Glutamatergic neuron (in vitro differentiated cells): ENCODE measurements around the gene HOXC13. TPM values are rescaled to one million over a fixed set of nuclear protein-coding genes. Genes with fewer than 3 reads are reported as not detected.

Experiments
- DNase-seq: peaks from one replicate; pipeline ENCODE4 v3.0.0; 2022
- H3K27ac Mint-ChIP-seq: one replicate; pipeline ENCODE4 v1.8.0; 2020; ENCODE audit warnings: mild to moderate bottlenecking, mixed read lengths, inconsistent platforms; ENCODE audit not compliant: unreplicated experiment
- H3K27me3 Mint-ChIP-seq: one replicate; pipeline ENCODE4 v1.8.0; 2020; ENCODE audit warnings: mild to moderate bottlenecking, moderate library complexity, mixed read lengths, inconsistent platforms; ENCODE audit not compliant: unreplicated experiment
- H3K36me3 Mint-ChIP-seq: one replicate; pipeline ENCODE4 v1.8.0; 2020; ENCODE audit warnings: mild to moderate bottlenecking, mixed read lengths, inconsistent platforms; ENCODE audit not compliant: unreplicated experiment
- H3K4me1 Mint-ChIP-seq: one replicate; pipeline ENCODE4 v1.8.0; 2020; ENCODE audit warnings: mild to moderate bottlenecking, low read depth, mixed read lengths, inconsistent platforms; ENCODE audit not compliant: unreplicated experiment
- H3K4me3 Mint-ChIP-seq: one replicate; pipeline ENCODE4 v1.8.0; 2020; ENCODE audit warnings: mild to moderate bottlenecking, mixed read lengths, inconsistent platforms; ENCODE audit not compliant: unreplicated experiment
- H3K9me3 Mint-ChIP-seq: one replicate; pipeline ENCODE4 v1.8.0; 2020; ENCODE audit warnings: mild to moderate bottlenecking, moderate library complexity, mixed read lengths, inconsistent platforms; ENCODE audit not compliant: unreplicated experiment
- total RNA-seq: library from RNA; stranded (reverse); fragmentation: NEBNext Ultra II Directional; extraction: Animal tissue kit (Norgen Biotek cat#: 25700); gene quantifications from one replicate; pipeline ENCODE4 v1.2.1, GENCODE V29; 2021; ENCODE audit not compliant: unreplicated experiment
- TF ChIP-seq, protein P1 (sequence below): fragments of 200-600 bp; sonication (generic); IDR thresholded peaks from one replicate; pipeline ENCODE4 v1.5.0; 2021; ENCODE audit not compliant: partially characterized antibody, unreplicated experiment

HOXC13 gene
- total RNA-seq, 1 donor from 2014 or later, result not detected

DNA sequence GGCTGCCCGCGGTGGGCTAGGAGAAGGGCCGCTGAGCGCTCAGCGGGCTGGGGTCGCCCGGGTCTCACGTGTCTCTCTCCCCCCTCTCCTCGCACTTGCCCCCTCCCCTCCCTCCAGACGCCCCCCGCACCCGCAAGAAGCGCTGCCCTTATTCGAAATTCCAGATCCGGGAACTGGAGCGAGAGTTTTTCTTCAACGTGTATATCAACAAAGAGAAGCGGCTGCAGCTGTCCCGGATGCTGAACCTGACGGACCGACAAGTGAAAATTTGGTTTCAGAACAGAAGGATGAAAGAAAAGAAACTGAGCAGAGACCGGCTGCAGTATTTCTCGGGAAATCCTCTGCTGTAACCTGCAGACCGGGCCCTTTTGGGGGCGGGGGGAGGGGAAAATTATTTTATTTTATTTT lies 36.4 kb downstream of the HOXC13 start:
- Mint-ChIP-seq H3K4me1 (no peaks in the 10 kb centered on the region), H3K9me3 (peaks cover 5% of the 10 kb centered on the region), H3K4me3 (no peak overlapping the region), H3K27me3 (peaks cover 57% of the 10 kb centered on the region), H3K27ac (no peak overlapping the region), H3K36me3 (no peaks in the 10 kb centered on the region)
- TF ChIP-seq, protein P1, sequence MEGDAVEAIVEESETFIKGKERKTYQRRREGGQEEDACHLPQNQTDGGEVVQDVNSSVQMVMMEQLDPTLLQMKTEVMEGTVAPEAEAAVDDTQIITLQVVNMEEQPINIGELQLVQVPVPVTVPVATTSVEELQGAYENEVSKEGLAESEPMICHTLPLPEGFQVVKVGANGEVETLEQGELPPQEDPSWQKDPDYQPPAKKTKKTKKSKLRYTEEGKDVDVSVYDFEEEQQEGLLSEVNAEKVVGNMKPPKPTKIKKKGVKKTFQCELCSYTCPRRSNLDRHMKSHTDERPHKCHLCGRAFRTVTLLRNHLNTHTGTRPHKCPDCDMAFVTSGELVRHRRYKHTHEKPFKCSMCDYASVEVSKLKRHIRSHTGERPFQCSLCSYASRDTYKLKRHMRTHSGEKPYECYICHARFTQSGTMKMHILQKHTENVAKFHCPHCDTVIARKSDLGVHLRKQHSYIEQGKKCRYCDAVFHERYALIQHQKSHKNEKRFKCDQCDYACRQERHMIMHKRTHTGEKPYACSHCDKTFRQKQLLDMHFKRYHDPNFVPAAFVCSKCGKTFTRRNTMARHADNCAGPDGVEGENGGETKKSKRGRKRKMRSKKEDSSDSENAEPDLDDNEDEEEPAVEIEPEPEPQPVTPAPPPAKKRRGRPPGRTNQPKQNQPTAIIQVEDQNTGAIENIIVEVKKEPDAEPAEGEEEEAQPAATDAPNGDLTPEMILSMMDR, result no peak
- no peak for DNase-seq

DNA sequence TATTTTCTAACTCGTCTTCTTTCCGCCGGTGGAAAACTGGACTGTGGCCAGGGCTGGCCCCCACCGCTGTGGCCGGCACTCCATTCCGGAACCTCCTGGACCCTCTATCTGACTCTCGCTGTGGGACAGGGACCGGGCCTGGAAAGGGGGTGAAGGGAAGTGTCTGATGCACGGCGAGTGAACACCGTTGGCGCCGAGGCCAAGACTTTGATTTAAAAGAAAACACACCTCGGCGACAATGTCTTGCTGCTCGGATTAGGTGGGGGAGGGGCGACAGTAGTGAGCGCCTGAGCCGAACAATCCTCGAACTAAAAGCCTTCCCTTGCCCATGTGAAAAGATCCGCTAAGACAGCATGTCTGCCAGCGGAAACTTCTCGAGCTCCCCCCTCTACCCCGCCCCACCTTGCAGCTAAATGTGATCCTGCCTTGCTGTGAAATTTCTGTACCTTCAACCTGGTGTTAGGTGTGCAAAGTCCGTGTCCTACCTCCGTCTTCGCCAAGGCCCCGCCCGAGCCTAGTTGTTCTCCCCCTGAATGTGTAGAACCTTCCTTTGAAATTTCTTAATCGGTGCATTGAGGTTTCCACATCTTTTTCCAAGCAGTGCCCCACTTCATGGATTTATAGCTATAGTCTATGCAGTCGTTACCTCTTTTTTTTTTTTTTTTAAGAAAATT lies 37.0 kb downstream of the HOXC13 start:
- Mint-ChIP-seq H3K4me1 (no peaks in the 10 kb centered on the region), H3K4me3 (no peak overlapping the region), H3K36me3 (no peaks in the 10 kb centered on the region), H3K9me3 (peaks cover 9% of the 10 kb centered on the region), H3K27me3 (peaks cover 59% of the 10 kb centered on the region), H3K27ac (no peak overlapping the region)
- DNase-seq, result no peak
- TF ChIP-seq, protein P1, result no peak

DNA sequence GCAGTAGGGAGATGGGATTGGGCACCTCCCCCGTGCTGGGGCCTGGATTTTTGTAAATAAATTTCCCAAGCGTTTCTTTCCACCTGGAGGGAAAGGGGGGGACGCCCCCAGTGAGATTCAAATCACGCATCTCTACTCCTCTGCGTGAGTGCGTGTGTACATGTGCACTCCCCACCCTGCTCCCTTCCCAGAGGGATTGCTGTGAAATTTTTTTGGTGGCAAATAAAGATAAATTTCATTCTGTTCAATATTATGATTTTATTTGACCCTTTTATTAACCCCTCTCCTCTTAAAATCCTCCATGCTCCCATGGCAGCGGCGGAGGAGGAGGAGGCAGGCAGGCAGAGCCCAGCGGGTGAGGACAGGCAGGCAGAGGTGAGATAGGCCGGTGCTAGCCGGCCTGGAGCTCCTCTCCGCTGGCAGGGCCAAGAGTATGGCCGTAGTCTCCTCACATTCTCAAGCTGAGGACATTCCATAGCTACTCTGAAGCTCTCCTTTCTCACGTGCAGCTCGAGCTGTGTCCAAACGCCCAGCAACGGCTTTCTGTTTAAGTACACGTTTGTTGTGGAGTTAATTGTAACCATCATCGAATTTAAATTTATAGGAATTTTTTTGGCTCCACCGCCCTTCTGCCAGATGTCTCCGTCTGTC lies 37.7 kb downstream of the HOXC13 start:
- DNase-seq, result no peak

DNA sequence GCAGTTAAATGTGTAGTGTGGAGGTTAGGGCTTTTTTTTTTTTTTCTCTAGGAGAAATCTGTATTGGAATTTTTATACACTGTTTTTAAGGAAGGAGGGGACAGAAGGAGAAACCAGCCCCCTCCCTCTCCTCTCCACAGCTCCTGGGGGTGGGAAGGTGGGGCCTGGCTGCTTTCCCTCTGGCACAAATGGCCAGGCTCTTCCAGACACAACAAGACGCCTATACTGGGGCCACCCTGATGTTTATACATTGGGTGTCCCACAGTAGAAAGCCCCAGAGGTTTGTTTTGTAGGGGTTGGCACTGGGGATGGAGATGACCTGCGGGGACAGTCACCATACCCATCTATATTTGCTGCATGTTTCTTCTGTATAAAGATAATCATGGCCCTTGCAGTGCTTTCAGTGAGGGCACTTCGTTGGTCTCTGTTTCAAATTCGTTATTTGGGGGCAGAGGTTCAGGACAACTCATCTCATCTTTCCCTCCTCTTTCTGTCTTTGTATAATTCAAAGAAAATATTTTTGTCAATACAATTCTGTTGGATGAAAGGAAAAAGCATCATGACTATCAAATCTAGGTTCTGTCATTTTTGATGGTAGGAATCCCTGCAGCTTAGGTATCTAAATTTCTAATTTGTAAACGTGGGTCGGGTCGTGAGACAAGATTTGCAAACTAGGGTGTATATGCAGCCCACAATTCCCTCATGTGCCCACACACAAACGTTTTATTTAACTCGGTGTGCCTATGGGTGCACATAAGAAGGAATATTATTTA lies 38.4 kb downstream of the HOXC13 start:
- Mint-ChIP-seq H3K27ac (no peak overlapping the region), H3K9me3 (peaks cover 9% of the 10 kb centered on the region), H3K36me3 (no peaks in the 10 kb centered on the region), H3K4me1 (no peaks in the 10 kb centered on the region), H3K4me3 (no peak overlapping the region), H3K27me3 (peaks cover 52% of the 10 kb centered on the region)
- TF ChIP-seq, protein P1, result no peak
- no peak for DNase-seq

More for the DNA sequence above, 37.7 kb downstream of the HOXC13 start:
- H3K9me3 Mint-ChIP-seq, result peaks cover 9% of the 10 kb centered on the region
- TF ChIP-seq, protein P1, result no peak
- no peaks in the 10 kb centered on the region for H3K4me1 Mint-ChIP-seq
- no peak overlapping the region for H3K4me3 Mint-ChIP-seq
- no peak overlapping the region for H3K27ac Mint-ChIP-seq
- peaks cover 59% of the 10 kb centered on the region for H3K27me3 Mint-ChIP-seq
- no peaks in the 10 kb centered on the region for H3K36me3 Mint-ChIP-seq
